WERI-Rb-1 (cell line): Measurements from ENCODE around the gene FOXL1.

Experiments
- DNase-seq: peaks from one replicate; pipeline ENCODE4 v3.0.0-alpha.2; 2020
- H3K27ac ChIP-seq: fragments of 250-450 bp; sonication (Bioruptor Pico); 2 replicates; pipeline ENCODE4 v1.5.1; 2020; ENCODE audit warnings: mild to moderate bottlenecking, moderate library complexity
- H3K27me3 ChIP-seq: fragments of 250-450 bp; sonication (Bioruptor Pico); 2 replicates; pipeline ENCODE4 v1.5.1; 2021; ENCODE audit warnings: mild to moderate bottlenecking, low read depth, moderate library complexity; ENCODE audit not compliant: insufficient read depth, severe bottlenecking
- H3K36me3 ChIP-seq: fragments of 250-450 bp; sonication (Bioruptor Pico); 2 replicates; pipeline ENCODE4 v1.5.1; 2020; ENCODE audit warnings: mild to moderate bottlenecking, moderate library complexity
- H3K4me3 ChIP-seq: 2 replicates; pipeline ENCODE4 v1.5.1; 2011; ENCODE audit warnings: low read depth, mild to moderate bottlenecking, control low read depth, low read length
- H3K9me3 ChIP-seq: fragments of 250-450 bp; sonication (Bioruptor Pico); 2 replicates; pipeline ENCODE4 v1.5.1; 2021; ENCODE audit warnings: mild to moderate bottlenecking, moderate library complexity; ENCODE audit not compliant: severe bottlenecking
- CTCF ChIP-seq: IDR thresholded peaks from 2 replicates; pipeline ENCODE4 v1.5.1; 2011; ENCODE audit warnings: low read depth, mild to moderate bottlenecking, control low read depth, inconsistent platforms, low read length

FOXL1 gene

DNA sequence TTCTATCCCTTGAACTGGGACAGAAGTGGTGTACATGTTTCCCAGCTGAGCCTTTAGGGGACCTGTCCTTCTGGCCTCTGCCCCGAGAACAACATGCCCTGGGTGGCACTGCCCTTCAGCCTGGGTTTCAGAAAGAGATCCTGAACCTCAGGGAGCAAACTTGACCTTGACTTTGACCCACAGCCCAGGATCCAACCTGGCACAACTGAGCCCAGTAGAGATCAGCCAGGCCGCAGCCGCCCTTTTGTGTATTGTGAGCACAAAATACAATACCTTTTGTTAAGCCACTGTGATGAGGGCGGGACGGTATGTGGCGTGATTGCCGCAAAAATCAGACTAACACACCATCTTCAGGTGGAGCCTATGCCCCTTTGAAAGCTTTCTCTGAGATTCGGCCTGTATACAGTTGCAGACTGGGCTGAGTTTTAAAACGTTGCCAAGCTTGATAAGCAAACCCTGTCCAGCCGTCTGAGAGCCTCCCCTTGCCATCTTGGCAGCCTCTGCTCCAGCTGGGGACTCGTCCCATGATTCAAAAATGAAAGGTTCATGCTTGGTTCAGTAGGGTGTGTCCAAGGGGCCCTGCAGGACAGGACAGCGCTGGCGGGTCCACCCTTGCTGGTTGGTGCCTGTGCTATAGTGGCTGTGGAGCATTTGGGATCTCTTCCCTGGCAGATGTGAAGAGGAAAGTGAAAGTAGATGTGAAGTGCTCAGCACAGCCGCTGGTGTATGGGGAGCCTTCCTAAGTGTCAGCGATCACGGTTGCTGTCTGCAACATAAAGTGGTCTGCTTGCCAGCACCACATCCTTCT is 40.3 kb downstream of the FOXL1 start:
- DNase-seq, result no peak
- TF ChIP-seq CTCF, result no peak
- Histone ChIP-seq H3K4me3 (no peak overlapping the region), H3K9me3 (no peaks in the 10 kb centered on the region), H3K27ac (no peak overlapping the region), H3K36me3 (no peaks in the 10 kb centered on the region), H3K27me3 (no peaks in the 10 kb centered on the region)

DNA sequence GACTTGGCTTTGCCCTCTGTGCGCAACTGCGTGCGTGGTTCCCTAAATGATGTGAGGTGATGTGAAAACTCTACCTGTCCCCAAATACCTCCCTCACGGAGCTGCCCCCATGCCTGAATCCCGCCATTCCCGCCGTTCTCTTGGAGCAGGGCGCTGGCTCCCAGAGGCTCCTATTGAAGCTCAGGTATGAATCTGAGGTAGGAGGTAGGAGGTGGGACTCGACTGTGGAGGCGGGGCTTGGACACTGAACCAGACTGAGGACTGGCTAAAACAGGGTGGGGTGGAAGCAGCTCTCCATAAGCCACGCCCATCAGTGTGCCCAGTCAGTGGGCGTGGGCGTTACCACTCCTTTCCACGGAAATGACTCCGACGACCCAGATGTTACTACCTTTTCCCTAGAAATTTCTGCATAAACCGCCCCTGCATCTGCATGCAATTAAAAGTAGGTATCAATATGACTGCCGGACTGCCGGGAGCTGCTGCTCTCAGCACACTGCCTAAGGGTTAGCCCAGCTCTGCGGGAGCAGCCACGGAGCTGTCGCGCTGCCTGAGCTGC is 41.0 kb downstream of the FOXL1 start:
- no peak for DNase-seq
- no peak for TF ChIP-seq CTCF
- Histone ChIP-seq H3K27me3 (no peaks in the 10 kb centered on the region), H3K9me3 (no peaks in the 10 kb centered on the region), H3K27ac (no peak overlapping the region), H3K4me3 (no peak overlapping the region), H3K36me3 (no peaks in the 10 kb centered on the region)

DNA sequence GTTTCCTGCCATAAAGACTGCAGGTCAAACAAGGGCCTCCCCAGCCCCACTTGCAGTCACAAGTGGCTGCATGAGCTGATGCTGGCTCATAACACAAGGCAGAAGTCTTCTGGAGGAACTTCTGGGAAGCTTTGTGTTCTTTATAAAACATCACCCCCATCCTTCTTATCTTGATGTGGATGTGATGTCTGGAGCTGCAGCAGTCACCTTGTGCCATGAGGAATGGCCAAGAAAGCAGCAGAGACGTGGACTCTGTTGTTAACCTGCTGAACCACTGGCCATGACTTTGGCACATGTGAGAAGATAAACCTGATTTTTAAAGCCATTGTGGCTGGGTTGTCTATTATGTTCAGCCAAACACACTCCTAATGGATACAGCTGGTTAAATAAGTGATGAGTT is 41.8 kb downstream of the FOXL1 start:
- Histone ChIP-seq H3K27me3 (no peaks in the 10 kb centered on the region), H3K9me3 (no peaks in the 10 kb centered on the region), H3K4me3 (no peak overlapping the region), H3K36me3 (no peaks in the 10 kb centered on the region), H3K27ac (no peak overlapping the region)
- DNase-seq, result no peak
- TF ChIP-seq CTCF, result no peak

GRCh38 chr16:86621966-86622365 is 43.6 kb downstream of the FOXL1 start:
- Histone ChIP-seq H3K4me3 (no peak overlapping the region), H3K36me3 (no peaks in the 10 kb centered on the region), H3K9me3 (no peaks in the 10 kb centered on the region), H3K27me3 (no peaks in the 10 kb centered on the region), H3K27ac (no peak overlapping the region)
- no peak for TF ChIP-seq CTCF
- DNase-seq, result no peak

DNA sequence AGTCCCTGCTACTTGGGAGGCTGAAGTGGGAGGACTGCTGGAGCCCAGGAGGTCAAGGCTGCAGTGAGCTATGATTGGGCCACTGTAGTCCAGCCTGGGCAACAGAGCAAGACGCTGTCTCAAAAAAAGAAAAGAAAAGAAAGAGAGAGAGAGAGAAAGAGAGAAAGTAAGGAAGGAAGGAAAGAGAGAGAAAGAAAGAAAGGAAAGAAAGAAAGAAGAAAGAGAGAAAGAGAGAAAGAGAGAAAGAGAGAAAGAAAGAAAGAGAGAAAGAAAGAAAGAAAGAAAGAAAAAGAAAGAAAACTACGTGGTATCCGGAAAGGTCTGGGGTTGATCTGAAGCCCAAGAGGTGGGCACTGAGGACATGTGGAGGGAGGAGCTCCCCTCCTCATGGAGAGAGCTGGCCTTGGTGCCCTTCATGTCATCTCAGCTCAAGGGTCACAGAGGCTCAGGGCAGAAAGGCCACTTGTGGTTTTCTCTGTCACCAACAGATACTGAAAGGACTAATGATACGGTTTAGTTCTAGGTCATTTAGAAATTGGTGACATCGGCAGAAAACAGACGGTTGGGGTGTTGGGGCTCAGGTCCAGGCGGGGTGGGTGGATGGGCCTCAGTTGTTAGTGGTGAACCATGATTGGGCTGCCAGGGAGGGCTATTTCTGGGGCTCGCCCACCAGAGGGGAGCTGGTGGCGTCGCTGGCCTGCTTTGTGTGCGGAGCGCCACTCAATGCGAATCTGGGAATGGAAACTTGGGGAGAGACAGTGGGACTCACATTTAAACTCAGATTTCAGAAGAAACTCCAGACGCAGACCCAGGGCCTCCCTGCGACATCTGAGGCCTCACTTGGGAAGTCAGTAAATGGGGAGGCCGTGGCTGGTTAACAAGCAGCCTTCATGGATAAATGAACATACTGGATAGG is 44.6 kb downstream of the FOXL1 start:
- Histone ChIP-seq H3K36me3 (no peaks in the 10 kb centered on the region), H3K9me3 (no peaks in the 10 kb centered on the region), H3K27me3 (no peaks in the 10 kb centered on the region), H3K27ac (no peak overlapping the region), H3K4me3 (no peak overlapping the region)
- DNase-seq, result no peak
- no peak for TF ChIP-seq CTCF
